Endothelial cell of hepatic sinusoid (primary cell): ENCODE measurements around the gene GNGT1.

Experiments used
- in situ Hi-C: cut with HindIII; loops from 2 replicates; pipeline ENCODE4 v1.10.0; 2017; ENCODE audit warnings: low sequenced_read_pairs

The GNGT1 gene

DNA sequence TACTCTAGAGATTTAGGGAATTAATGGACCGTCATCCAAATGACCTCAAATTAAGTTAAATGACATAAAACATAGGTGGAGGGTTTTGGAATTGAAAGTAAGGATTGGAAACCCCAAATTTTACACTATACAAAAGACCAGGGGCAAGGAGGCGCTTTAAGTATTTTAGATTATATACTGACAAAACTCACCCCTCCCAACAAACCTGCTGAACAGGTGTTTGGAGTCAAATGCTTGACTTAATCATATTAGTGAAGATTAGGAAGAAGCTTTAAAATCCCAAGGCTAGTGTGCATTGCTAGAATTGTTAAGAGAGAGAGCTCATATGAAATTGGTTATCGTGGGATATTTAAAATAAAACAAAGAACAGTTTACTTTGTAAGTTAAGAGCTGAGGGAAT, at the start of gene GNGT1:
GNGT1 (plus strand) TSS at position 301 of the 400 bp plus-strand sequence. CDS start 180 bp downstream, outside the sequence.
- in situ Hi-C loops, result loop anchor here (10.0 kb wide), 1 partner anchor 169 kb away; no protein-coding TSS in a partner anchor

DNA sequence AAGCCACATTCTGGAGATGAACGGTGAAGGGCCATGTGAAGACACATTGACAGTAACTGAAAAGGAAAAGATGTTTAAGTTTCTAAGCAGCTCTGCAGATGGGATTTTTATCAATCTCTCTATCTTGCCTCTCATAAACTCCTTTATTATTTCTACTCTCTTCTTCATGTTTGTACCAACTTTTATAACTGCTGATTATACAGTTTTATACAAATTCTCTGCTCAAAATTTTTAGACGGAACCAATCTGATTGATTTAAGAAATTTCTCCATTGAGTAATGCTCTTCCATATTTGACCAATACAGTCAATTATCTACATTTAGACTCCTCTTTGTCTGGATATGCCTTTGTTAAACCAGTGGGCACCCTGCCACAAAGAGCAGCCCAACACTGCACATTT, 47.5 kb upstream of the GNGT1 start:
- in situ Hi-C loops, result no loop called here

DNA sequence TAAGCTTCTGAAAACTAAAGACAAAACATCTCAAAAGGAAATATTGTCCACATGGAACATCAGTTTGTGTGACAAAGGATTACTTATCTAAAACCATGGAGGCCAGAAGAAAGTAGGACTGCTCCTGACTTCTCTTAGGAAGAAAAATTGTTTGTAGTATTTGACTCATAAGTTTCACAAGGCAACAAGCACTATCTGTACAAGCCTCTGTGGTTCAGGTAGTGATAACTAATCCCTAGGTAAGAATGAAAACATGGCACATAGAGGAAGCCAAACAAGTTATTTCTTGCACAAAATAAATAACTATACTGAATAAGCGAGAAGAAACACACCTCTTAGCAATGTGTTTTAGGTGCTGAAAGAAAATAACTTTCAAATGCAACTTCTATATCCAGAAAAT, 46.1 kb upstream of the GNGT1 start:
- in situ Hi-C loops, result loop anchor here (5.0 kb wide), 1 partner anchor 53 kb away; no protein-coding TSS in a partner anchor

DNA sequence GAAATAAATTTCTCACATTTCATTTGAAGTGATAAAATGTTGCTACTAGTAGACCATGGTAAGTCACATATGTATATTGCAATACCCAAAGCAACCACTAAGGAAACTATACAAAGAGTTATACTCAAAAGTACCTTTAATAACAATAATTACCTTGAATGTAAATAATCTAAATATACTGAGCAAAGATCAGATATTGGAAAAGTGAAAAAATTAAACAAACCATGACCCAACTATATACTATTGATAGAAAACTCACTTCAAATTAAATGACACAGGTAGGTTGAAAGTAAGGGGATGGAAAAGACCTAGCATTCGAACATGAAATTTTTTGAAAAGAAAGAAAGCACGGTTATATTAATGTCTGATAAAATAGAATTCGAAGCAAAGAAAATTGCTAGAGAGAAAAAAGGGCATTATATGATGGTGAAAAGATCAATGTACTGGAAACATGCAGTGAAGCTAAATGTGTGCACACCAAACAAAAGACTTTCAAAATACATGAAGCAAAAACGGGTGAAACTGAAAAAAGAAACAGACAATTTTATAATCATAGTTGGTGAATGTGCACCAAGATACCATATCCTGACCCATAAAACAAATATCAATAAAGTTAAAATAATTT, 44.9 kb upstream of the GNGT1 start:
- in situ Hi-C loops, result loop anchor here (5.0 kb wide), 1 partner anchor 54 kb away; no protein-coding TSS in a partner anchor

DNA sequence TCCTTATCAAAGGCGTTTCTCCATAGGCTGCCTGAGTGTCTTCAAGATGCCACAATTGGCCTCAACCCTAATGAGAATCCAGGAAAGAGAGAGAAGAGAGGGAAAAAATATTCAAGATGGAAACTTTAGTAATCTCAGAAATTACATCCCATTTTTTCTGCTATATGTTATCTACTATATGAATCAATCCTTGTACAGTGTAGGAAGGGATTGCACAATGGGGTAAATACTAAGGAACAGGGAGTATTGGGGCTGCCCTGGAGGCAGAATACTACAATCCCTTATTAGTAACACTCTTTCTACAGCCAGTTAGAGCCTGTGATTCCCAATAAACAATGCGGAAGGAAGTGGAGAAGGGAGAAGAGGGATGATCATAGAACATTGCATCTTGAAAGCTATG, 43.7 kb upstream of the GNGT1 start:
- in situ Hi-C loops, result loop anchor here (5.0 kb wide), 1 partner anchor 55 kb away; no protein-coding TSS in a partner anchor

DNA sequence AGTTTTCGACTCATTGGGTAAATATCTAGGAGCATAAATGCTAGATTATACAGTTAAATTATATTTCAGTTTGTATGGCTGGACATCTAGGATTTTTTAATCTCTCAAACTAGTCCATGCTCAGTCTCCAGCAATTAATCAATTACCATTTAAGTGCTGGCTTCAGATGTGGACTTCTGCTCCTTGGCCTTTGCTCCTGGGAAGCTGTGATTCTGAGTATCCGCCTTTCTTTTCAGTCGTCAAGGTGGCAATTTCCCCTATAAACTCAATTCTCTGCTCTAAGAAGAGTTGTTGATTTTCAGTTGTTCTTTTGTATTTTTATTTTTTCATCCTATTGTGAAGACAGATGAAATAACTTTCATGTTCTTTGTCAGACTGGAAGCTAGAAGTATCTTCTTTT, 39.5 kb upstream of the GNGT1 start:
- in situ Hi-C loops, result no loop called here

DNA sequence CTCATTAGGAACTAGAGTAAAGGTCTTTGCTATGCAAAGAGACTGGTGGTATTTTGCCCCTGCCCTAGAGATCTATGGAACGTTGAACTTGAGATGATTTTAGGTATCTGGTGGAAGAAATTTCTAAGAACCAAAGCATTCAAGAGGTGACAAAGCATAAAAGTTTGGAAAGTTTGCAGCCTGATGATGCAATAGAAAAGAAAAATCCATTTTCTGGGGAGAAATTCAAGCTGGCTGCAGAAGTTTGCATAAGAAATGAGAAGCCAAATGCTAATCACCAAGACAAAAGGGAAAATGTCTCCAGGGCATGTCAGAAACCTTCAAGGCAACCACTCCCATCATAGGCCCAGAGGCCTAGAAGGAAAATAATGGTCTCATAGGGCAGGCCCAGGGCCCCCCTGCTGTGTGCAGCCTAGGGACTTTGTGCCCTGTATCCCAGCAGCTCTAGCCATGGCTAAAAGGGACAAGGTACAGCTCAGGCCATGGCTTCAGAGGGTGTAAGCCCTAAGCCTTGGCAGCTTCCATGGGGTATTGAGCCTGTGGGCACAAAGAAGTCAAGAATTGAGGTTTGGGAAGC, 32.3 kb upstream of the GNGT1 start:
- in situ Hi-C loops, result no loop called here

DNA sequence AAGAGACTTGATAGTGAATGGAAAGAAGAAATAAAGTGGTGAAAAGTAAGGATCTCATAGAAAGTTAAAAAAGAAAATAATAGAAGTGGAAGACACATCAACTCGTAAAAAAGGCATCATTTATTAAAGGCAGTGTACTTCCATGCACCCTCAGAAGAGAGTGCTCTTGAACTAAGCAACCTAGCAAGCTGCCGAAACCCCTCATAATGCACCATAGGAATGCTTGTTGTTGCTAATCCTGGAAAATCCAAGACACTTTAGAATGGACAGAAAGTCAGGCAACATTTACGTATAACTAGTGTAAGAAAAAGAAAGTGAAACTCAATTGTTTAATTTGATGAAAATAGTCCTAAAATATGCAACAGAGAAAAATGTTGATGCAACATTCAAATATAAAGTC, 28.6 kb upstream of the GNGT1 start:
- in situ Hi-C loops, result no loop called here

DNA sequence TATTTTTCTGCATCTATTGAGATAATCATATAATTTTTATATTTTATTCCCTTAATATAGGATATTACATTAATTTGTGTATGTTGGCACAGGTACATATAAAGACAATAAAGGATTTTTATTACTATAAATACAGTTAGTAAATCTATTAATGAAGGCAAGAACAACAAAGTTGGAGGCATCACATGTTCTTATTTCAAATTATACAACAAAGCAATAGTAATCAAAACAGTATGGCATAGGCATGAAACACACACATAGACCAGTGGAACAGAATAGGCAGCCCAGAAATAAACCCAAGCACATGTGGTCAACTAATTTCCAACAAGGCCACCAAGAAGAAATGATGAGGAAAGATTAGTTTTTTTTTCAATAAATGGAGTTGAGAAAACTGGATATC, 27.0 kb upstream of the GNGT1 start:
- in situ Hi-C loops, result no loop called here

DNA sequence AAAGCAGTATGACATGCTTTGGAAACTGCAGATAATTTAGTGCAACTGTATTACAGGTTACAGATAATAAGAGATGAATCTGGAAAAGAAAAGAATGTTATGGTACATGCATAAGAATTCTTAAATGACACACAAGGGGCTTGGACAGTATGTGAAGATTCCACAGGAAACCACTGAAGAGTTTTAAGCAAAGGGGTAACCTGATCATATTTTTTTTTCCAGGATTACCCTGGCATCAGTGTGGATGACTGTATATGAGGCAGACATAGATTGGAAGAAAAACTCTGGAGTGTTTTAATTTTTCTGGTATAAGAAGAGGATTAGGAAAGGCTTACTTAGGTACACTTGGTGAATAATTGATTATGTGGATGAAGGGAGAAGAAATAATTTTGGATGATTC, 23.9 kb upstream of the GNGT1 start:
- in situ Hi-C loops, result no loop called here

DNA sequence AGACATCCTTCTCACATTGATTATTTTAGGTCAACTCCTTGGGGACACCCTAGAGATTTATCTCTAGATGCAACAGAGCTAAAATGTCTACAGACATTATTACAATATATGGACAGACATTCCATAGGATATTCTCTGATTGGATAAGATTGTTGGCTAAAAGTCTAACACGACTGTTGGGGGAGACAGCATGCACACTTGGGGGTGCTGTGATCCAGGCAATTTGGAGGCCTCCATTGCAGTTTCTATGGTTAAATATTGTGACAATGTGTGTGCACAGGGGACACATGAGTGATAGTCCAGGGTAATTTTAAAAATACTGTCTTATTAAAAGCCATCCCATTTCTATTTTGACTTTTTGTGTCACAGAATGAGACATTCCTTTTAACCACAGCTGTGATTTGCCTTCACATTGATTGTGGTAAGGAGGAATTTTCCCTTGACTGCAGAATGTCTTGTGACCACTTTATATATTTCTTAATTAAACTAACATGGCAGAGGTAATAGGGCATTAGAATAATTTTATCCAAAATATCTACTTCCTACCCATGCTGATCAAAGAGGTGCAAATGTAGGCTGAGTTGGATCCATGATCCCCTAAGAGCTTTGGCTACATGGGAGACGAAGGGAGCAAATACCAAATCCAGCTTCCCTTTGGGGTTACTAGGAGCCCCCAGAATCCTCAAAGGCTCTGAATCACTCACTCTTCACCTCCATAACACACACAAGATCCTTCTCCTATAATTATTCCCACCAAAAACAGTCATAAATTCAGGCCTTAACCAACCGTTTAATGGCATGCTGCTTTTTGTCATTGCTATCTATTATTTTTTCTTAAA, 23.1 kb upstream of the GNGT1 start:
- in situ Hi-C loops, result no loop called here

DNA sequence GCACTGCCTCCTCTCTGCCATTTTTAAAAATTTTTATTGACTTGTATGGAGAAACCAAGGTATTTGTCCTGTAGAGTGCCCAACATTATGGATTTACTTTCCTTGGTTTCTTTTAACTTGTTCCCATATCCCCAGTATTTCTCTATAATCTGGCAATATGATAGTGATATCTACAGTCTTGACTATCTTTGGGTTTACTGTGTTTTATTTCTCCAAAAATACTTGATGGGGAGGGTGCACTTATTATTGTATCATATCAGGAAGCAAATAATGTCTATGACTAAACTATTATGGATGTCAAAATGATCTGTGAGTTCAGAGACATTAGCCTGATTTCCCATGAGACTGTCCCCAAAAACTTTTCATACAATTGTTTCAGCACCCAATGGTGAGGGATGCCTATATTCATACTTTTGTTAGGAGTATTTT, 22.4 kb upstream of the GNGT1 start:
- in situ Hi-C loops, result no loop called here

DNA sequence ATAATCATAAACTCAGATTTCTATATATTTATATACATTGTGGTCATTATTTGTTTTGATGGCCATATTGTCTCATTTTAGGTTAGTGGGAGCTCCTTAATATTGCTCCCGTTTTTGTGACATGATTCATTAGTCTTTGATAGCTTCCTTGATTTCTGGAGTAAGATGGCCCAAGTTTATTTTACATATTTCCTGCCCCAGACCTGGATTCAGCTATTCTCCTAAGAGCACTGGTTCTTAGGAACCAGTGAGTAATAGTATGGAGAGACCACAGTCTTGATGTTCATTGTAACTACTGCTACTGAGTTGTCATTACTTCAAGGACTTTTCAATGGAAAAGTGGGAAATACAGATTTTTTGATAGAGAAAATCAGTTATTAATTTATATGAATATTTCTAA, 21.8 kb upstream of the GNGT1 start:
- in situ Hi-C loops, result no loop called here

DNA sequence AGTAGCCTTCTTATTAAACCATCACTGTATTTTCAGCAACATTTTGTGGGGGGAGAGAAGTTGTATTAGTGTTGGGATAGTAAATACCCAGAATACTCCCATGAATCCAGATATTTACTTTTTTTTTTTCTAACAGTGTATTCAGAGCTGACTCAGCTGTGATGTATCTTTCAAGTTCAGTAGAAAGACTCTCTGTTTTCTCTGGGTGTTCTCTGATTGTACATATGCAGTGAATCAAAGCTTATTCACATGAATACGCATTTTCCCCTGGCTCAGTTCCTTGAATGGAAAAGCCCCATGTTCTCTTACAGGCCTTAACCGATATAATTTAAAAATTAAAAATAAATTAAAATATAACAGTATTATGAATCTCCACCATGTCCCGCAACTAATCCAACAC, 17.1 kb upstream of the GNGT1 start:
- in situ Hi-C loops, result no loop called here

DNA sequence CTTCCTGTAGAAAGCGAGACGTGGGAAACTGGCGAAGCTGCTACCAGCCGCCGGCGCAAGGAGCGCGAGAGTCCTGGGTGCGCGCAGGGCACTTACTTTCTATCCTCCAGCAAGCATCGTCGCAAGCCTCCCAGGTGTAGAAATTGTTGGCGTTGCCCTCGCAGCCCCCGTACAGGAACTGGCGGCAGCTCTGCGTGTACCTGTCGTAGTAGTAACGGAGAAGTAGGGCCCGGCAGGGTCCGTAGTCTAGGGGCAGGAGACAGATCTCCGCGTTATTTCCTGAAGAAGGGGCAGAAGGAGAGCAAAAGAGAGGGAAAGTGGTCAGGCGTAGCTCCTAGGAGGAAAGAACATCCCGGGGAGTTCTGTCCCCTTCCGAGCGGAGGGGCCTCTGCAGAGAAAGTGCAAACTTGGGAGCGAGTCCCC, 16.3 kb upstream of the GNGT1 start:
- in situ Hi-C loops, result no loop called here

DNA sequence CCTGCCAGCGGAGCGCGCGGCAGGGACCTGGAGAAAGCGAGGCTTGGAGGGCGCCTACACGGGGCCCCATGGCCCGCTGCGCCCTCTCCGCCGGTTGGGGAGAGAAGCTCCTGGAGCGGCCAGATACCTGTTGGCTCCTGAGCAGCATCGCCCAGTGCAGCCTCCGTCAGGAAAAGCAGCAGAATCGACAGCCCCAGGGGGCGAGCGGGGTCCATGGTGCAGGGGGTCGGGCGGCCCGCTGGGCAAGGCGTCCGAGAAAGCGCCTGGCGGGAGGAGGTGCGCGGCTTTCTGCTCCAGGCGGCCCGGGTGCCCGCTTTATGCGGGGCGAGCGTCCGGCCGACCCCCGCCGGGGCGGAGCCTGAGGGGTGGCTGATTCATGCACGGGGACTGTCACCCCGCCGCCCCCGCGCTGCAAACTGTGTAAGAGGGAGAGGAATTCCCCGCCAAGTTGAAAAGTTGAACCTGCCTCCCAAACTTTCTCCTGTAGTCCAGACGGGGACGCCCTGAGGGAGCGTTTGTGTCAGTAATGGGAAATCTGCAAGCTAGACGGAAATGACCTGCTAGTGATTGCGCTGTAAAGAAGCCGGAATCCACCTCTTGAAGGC, 15.8 kb upstream of the GNGT1 start, which contains the start of gene TFPI2:
TFPI2 (minus strand) TSS at position 290 of the 605 bp plus-strand sequence; CDS start at position 215, 75 bp downstream.
- in situ Hi-C loops, result no loop called here

DNA sequence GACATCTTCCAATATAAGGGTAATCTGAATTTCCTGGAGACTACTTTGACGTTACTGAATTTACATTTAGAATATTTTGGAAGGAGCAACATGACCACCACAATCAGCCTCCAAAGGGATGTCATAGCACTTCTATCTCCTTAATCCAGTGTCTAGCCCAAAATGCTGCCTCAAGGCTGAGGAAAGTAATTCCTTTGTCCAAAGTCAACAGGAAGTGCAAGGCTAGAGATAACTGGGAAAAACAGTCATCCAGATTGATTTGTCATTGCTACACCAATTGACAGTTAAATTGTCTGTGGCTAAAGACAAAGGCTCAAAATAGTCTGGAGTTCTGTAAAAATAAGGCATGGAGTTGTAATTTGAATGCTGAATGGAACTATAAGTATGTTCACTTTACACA, 11.9 kb upstream of the GNGT1 start:
- in situ Hi-C loops, result no loop called here

DNA sequence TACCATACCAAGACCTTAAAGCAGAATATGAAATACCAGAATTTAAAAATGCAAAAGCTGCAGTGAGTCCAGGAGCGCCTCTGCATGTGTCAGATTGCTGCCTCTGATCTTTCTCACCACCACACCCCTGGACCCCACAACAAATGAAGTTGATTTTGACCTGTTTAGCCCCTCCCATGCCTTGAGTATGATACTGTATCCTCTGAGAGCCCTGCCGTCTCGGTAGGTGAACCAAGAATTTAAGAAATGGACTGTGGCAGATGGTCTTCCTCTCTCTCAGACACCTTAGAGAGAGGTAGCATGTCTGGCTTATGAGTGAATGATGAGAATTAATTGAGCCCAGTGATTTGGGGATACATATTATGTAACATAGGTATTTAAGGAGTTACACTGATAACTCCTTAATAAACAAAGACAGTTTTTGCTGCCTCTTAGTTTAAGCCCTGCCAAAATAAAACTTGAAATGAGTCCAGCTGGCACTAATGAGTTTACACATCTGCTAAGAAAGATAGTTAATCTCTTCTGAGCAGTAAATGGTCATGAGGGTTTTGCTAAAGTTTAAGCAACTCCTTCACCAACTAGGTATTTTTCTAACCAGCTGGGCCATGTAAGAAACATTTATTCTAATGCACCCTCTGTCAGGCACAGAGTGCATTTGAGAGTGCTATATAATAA, 11.3 kb upstream of the GNGT1 start:
- in situ Hi-C loops, result no loop called here

DNA sequence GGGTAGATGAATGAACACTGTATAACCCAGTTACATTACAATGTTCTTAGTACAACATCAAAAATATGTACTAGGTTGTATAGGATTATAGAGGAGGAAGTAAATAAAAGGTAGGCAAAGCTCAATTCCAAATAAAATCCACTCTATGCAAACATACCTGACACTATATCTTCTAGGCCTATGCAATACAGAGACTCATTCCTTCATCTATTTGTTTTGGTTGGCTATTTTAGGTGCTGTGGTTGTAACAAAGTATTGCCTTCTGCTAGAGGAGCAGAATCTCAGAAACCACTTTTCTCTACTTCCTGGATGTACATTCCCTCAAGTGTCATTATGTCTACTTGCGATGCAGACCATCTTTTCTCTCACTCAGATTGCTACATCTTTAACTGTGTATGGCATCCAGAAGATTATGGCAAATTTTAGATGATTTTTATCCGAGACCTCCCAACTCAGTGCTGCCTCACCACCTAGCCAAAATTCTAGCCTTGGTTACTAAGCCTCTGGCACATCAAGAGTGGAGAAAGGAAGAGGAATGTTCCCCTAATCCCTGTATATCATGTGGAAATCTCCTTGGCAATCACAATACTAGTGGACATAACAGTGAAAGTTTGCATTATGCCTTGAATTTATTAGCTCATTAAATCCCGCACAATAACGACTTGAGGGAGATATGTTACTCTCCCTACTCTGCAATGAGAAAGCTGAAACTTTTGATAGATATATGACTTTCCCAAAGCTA, 10.3 kb upstream of the GNGT1 start:
- in situ Hi-C loops, result no loop called here

DNA sequence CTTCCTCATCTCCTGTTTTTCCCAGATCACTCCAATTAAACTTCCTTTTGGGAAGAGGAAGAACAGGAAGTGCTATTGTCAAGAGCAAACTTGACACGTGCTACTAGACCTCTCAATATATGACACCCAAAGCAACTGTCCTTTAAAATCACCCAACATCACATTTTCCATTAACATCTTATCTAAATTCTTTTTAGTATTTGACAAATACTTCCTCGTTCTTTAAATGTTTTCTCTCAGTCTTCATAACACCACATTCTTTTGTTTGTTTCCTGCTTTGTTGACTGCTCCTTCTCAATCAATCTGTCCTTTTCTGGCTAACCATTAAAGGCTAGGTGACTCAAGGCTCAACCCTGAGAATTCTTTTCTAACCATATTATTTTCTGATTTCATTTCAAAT, 8.7 kb upstream of the GNGT1 start:
- in situ Hi-C loops, result no loop called here
